ENCODE measurements around the gene WRAP53.

The WRAP53 gene

DNA sequence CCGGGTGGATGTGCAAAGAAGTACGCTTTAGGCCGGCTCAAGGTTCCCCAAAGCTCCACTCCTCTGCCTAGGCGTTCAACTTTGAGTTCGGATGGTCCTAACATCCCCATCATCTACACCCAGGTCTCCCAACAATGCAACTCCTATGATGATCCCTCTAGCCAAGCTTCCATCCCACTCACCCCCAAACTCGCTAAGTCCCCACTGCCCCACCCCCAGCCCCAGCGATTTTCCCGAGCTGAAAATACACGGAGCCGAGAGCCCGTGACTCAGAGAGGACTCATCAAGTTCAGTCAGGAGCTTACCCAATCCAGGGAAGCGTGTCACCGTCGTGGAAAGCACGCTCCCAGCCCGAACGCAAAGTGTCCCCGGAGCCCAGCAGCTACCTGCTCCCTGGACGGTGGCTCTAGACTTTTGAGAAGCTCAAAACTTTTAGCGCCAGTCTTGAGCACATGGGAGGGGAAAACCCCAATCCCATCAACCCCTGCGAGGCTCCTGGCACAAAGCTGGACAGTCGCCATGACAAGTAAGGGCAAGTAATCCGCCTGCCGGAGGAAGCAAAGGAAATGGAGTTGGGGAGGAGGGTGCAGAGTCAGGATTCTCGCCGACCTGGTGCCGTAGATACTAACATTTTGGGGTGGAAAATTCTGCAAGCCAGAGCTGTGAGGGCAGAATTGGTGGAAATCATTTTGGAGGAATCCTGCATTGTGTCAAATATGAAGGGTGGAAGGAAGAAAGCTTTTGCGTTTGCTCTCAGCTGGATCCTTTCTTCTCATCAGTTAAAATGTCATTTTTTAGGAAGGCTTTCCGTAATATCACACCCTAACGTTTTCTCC is 987 bp upstream of the WRAP53 start, which contains the start of gene TP53:
Gene TP53 (minus strand): TSS at position 419 of the 836 bp plus-strand sequence. CDS start 10,896 bp downstream, outside the sequence.
- TF ChIP-seq JUND (IDR thresholded peaks at IDR 0.05; ENCODE audit: low read depth): no peak
- in situ Hi-C loops (cut with HindIII; ENCODE audit: low pct_unique_long_range_greater_than_20kb, low sequenced_read_pairs): no loop called here
- DNase-seq (ENCODE audit: low read depth in 1 of 2, low spot score in 1 of 2): peak; percentile 33 to 95

- in situ Hi-C loops (cut with HindIII; ENCODE audit: low pct_unique_long_range_greater_than_20kb, low sequenced_read_pairs): no loop called here
- DNase-seq (ENCODE audit: low read depth in 1 of 2, low spot score in 1 of 2): no peak
- TF ChIP-seq JUND (IDR thresholded peaks at IDR 0.05; ENCODE audit: low read depth): no peak
Observed at GRCh38 chr17:7688808-7689316, 585 bp downstream of the WRAP53 start.

DNA sequence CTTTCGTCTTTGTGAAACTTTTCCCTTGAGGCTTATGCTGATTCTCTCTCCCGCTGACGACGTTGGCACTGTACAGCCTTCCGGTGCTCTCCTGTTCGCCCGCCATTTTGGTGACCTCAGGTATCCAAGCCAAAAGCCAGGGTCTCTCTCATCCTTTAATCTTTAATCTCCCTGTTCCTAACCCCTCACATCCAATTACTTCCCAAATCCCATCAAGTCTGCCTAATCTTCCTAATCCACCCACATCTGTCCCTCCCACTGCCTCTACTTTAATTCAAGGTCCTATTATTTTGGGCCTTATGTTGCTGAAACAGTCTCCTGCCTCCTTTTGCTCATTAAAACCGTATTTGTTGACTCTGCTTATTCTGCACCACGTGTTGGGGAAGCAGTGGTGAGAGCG is 7.3 kb downstream of the WRAP53 start:
- no peak for TF ChIP-seq JUND (IDR thresholded peaks at IDR 0.05; ENCODE audit: low read depth)
- no peak for DNase-seq (ENCODE audit: low read depth in 1 of 2, low spot score in 1 of 2)
- in situ Hi-C loops (cut with HindIII; ENCODE audit: low pct_unique_long_range_greater_than_20kb, low sequenced_read_pairs): no loop called here

- in situ Hi-C loops (cut with HindIII; ENCODE audit: low pct_unique_long_range_greater_than_20kb, low sequenced_read_pairs): no loop called here
- DNase-seq (ENCODE audit: low read depth in 1 of 2, low spot score in 1 of 2): no peak
Observed at GRCh38 chr17:7697828-7698588, 9.7 kb downstream of the WRAP53 start.

GRCh38 chr17:7700510-7700909 is 12.2 kb downstream of the WRAP53 start:
- DNase-seq (ENCODE audit: low read depth in 1 of 2, low spot score in 1 of 2): no peak
- in situ Hi-C loops (cut with HindIII; ENCODE audit: low pct_unique_long_range_greater_than_20kb, low sequenced_read_pairs): no loop called here
- no peak for TF ChIP-seq JUND (IDR thresholded peaks at IDR 0.05; ENCODE audit: low read depth)

More at GRCh38 chr17:7697828-7698588, 9.7 kb downstream of the WRAP53 start:
- TF ChIP-seq JUND (IDR thresholded peaks at IDR 0.05; ENCODE audit: low read depth): no peak

DNA sequence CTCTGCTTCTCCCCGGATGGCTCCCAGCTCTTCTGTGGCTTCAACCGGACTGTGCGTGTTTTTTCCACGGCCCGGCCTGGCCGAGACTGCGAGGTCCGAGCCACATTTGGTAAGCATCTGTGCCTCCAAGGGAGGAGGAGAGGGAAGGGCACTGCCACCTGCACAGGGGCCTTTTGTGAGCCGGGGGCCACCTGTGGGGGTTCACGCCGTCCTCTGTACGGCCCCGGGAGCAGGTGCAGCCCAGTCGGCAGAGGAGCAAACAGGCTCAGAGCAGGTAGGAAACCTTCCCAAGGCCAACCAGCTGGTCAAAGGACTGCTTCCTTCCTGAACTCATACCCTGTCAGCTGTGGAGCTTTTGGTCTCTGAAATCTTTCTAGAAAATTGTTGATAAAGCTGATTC is 13.4 kb downstream of the WRAP53 start:
- DNase-seq (ENCODE audit: low read depth in 1 of 2, low spot score in 1 of 2): no peak

DNA sequence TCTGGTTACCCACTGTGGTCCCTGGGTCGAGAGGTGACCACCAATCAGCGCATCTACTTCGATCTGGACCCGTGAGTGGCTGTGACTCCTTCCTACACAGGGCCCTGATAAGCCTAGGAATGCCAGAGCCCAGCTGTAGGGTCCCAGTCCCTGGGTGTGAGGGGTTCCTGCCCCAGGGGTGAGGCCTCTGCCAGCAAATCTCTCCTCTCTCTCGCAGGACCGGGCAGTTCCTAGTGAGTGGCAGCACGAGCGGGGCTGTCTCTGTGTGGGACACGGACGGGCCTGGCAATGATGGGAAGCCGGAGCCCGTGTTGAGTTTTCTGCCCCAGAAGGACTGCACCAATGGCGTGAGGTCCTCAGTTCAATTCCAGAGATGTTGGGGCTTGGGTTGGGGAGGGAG is 14.5 kb downstream of the WRAP53 start:
- TF ChIP-seq JUND (IDR thresholded peaks at IDR 0.05; ENCODE audit: low read depth): no peak
- no peak for DNase-seq (ENCODE audit: low read depth in 1 of 2, low spot score in 1 of 2)
- in situ Hi-C loops (cut with HindIII; ENCODE audit: low pct_unique_long_range_greater_than_20kb, low sequenced_read_pairs): no loop called here

More for the DNA sequence above, 13.4 kb downstream of the WRAP53 start:
- in situ Hi-C loops (cut with HindIII; ENCODE audit: low pct_unique_long_range_greater_than_20kb, low sequenced_read_pairs): no loop called here
- TF ChIP-seq JUND (IDR thresholded peaks at IDR 0.05; ENCODE audit: low read depth): no peak

DNA sequence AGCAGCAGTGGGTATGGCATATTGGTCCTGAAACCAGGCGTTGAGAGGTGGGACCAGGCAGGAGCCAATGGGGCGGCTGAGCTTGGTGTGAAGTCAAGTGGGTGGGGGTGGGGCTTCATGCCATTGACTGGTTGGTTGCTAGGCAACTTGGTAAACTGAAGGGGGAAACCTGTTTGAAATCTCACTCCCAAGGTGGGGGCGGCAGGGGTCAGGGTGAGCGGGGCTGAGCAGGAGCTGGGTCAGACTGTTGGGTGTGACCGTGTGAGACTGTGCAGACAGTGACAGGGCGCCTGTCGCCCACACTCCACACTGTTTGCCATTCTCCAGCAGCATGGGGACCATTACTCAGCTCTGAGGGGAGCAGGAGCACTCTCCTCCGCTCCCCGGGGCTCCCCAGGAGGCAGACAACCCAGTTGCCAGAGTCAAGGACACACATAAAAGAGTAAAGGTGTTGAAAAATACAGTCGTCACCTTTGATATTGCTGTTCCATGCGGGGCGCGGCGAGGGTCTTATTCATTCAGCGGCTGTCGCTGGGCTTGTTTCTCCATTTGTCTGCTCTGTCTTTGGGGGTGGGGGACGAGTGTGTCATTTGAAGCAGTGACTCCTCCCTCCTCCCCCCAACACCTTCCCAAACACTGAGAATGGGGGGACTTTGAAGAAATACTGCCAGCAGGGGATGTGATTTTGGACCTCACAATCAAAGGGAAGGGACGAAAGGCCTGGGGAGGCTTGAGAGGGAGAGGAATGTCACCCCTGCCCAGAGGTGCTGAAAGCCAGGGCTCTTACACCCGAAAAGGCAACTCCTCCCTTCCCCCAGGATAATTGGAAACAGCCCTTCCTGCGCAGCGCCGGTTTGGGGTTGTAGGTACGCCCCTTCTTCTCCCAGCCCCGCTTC is 15.6 kb downstream of the WRAP53 start:
- DNase-seq (ENCODE audit: low read depth in 1 of 2, low spot score in 1 of 2): peak in 1 of 2 experiments; percentile 57
- no peak for TF ChIP-seq JUND (IDR thresholded peaks at IDR 0.05; ENCODE audit: low read depth)
- in situ Hi-C loops (cut with HindIII; ENCODE audit: low pct_unique_long_range_greater_than_20kb, low sequenced_read_pairs): no loop called here

DNA sequence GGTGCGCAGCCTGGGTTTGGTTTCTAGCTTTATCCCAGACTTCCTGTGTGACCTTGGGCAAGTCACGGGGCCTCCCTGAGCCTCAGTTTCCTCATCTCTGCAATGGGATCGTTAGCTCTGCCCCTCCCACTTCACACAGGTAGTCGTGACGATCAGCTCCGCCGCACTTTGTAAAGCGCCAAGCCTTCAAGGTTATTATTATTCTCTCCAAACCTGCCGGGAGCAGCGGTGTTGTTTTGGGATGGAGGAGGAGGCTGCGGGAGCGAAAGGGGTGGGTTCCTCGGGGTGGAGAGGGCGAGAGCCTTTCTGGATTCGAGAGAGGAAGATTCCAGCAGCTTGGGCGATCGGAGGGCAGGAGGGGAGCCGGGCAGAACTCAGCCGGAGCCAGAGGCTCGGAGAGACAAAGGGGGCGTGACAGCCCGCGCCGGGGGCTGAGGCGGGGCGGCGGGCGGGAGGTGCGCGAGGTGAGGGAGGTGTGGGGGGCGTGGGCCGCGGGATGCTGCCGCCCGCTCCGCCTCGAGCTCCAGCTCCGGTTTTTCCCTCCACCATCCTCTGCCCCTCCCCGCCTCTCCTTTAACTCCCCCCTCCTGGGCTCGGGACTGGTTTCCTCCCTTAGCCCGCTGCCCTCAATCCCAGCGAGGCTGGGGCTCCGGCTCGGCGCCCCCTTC is 16.5 kb downstream of the WRAP53 start, which contains the start of gene EFNB3:
Gene EFNB3 (plus strand): TSS at position 602 of the 668 bp plus-strand sequence. CDS start 397 bp downstream, outside the sequence.
- DNase-seq (ENCODE audit: low read depth in 1 of 2, low spot score in 1 of 2): peak in 1 of 2 experiments; percentile 62
- no peak for TF ChIP-seq JUND (IDR thresholded peaks at IDR 0.05; ENCODE audit: low read depth)
- in situ Hi-C loops (cut with HindIII; ENCODE audit: low pct_unique_long_range_greater_than_20kb, low sequenced_read_pairs): no loop called here

GRCh38 chr17:7705269-7706255 is 17.3 kb downstream of the WRAP53 start:
- no peak for TF ChIP-seq JUND (IDR thresholded peaks at IDR 0.05; ENCODE audit: low read depth)
- in situ Hi-C loops (cut with HindIII; ENCODE audit: low pct_unique_long_range_greater_than_20kb, low sequenced_read_pairs): no loop called here
- DNase-seq (ENCODE audit: low read depth in 1 of 2, low spot score in 1 of 2): no peak
